Stimulated activated effector memory CD8-positive, alpha-beta T cell treated with anti-CD3 and anti-CD28 coated beads, Interleukin-12 subunit alpha, Interleukin-12 subunit beta, amount 100 ng/mL, for 72 hours (primary cell): Measurements from ENCODE around the gene PHF23.

ENCODE experiments used
- ATAC-seq: fragments of 150-1000 bp; cut with Tn5 transposase; 2 replicates; pipeline ENCODE4 v1.10.0; 2021
- DNase-seq, 2 donors: peaks; one replicate each; pipeline ENCODE4 v3.0.0; 2021 to 2022; ENCODE audit warnings: low spot score in 2 of 2
- H3K27ac Mint-ChIP-seq: one replicate; pipeline ENCODE4 v1.8.0; 2022; ENCODE audit warnings: mild to moderate bottlenecking, mixed read lengths
- H3K36me3 Mint-ChIP-seq: one replicate; pipeline ENCODE4 v1.8.0; 2022; ENCODE audit warnings: mild to moderate bottlenecking, mixed read lengths
- H3K4me1 Mint-ChIP-seq: one replicate; pipeline ENCODE4 v1.8.0; 2022; ENCODE audit warnings: mixed read lengths
- H3K4me3 Mint-ChIP-seq: one replicate; pipeline ENCODE4 v1.8.0; 2022; ENCODE audit warnings: mild to moderate bottlenecking, mixed read lengths
- H3K9me3 Mint-ChIP-seq: one replicate; pipeline ENCODE4 v1.8.0; 2022; ENCODE audit warnings: mixed read lengths

The PHF23 gene

GRCh38 chr17:7220593-7221277 lies 18.5 kb downstream of the PHF23 start:
- no peaks in the 10 kb centered on the region for H3K9me3 Mint-ChIP-seq
- H3K36me3 Mint-ChIP-seq = peaks cover 75% of the 10 kb centered on the region
- peak; percentile 63 for ATAC-seq
- peak overlapping the region; percentile 95 for H3K4me3 Mint-ChIP-seq
- H3K27ac Mint-ChIP-seq = peak overlapping the region; percentile 98
- DNase-seq = peak; percentile 31 to 77
- H3K4me1 Mint-ChIP-seq = peaks cover 57% of the 10 kb centered on the region

- Mint-ChIP-seq H3K4me1 (peaks cover 60% of the 10 kb centered on the region), H3K36me3 (peaks cover 71% of the 10 kb centered on the region), H3K4me3 (peak within 1 kb of the TSS; percentile 95), H3K27ac (peak within 1 kb of the TSS; percentile 98), H3K9me3 (no peaks in the 10 kb centered on the region)
- DNase-seq (peak; percentile 76 to 93), ATAC-seq (peak; percentile 87)
Observed at GRCh38 chr17:7219812-7220592, 19.3 kb downstream of the PHF23 start, which contains the start of the genes ACADVL and DLG4. TSS of gene ACADVL (plus strand) at chr17:7219938. CDS start at chr17:7219985, 47 bp downstream. TSS of gene DLG4 (minus strand) at chr17:7219836.

DNA sequence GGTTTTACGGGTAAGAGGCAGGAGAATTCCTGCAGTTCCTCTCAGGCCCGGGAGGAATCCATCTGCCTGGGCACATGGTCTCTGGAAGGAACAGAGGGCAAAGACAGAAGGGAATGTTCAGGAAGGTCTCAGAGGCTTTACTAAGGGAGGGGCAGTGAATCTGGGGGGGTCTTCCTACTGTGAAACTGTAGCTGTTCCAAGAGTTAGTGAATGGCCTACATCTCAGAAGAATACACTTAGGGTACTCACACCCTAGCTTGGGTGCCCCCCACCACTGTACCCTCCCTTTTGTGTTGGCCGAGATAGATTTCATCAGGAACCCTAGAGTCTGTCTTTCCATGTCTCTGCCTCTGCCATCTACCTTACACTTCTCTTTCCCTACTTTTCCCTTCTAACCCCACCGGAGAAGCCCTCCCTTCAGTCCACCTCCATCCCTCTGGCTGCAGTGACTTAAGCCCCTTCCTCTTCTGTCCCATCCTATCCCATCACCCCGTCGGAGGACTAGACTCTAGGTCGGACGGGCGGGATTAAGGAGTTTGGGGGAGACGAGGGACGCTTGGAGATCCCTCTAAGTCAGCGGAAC lies 19.9 kb downstream of the PHF23 start:
- Mint-ChIP-seq H3K4me1 (peaks cover 67% of the 10 kb centered on the region), H3K9me3 (no peaks in the 10 kb centered on the region), H3K4me3 (peak overlapping the region; percentile 95)

GRCh38 chr17:7218758-7219157 lies 20.5 kb downstream of the PHF23 start:
- Mint-ChIP-seq H3K4me1 (peaks cover 69% of the 10 kb centered on the region), H3K9me3 (no peaks in the 10 kb centered on the region), H3K36me3 (peaks cover 71% of the 10 kb centered on the region), H3K27ac (peak overlapping the region; percentile 98), H3K4me3 (peak overlapping the region; percentile 95)
- DNase-seq (no peak), ATAC-seq (no peak)

More for the DNA sequence above, 19.9 kb downstream of the PHF23 start:
- H3K27ac Mint-ChIP-seq = peak overlapping the region; percentile 98
- ATAC-seq (no peak), DNase-seq (no peak)
- H3K36me3 Mint-ChIP-seq = peaks cover 71% of the 10 kb centered on the region

GRCh38 chr17:7218166-7218565 lies 21.1 kb downstream of the PHF23 start:
- Mint-ChIP-seq H3K36me3 (peaks cover 65% of the 10 kb centered on the region), H3K27ac (peak overlapping the region; percentile 98), H3K9me3 (no peaks in the 10 kb centered on the region), H3K4me3 (peak overlapping the region; percentile 95), H3K4me1 (peaks cover 70% of the 10 kb centered on the region)
- DNase-seq = no peak
- ATAC-seq = no peak

GRCh38 chr17:7217113-7217987 lies 21.9 kb downstream of the PHF23 start:
- DNase-seq (no peak), ATAC-seq (no peak)
- H3K9me3 Mint-ChIP-seq = no peaks in the 10 kb centered on the region
- peaks cover 71% of the 10 kb centered on the region for H3K4me1 Mint-ChIP-seq
- peak overlapping the region; percentile 95 for H3K4me3 Mint-ChIP-seq
- peaks cover 57% of the 10 kb centered on the region for H3K36me3 Mint-ChIP-seq
- peak overlapping the region; percentile 98 for H3K27ac Mint-ChIP-seq

- H3K4me3 Mint-ChIP-seq = peak overlapping the region; percentile 22
- H3K4me1 Mint-ChIP-seq = peaks cover 66% of the 10 kb centered on the region
- no peak for DNase-seq
- peak overlapping the region; percentile 1 for H3K27ac Mint-ChIP-seq
- H3K36me3 Mint-ChIP-seq = peaks cover 48% of the 10 kb centered on the region
- no peaks in the 10 kb centered on the region for H3K9me3 Mint-ChIP-seq
- no peak for ATAC-seq
Observed at GRCh38 chr17:7216242-7217112, 22.8 kb downstream of the PHF23 start.

DNA sequence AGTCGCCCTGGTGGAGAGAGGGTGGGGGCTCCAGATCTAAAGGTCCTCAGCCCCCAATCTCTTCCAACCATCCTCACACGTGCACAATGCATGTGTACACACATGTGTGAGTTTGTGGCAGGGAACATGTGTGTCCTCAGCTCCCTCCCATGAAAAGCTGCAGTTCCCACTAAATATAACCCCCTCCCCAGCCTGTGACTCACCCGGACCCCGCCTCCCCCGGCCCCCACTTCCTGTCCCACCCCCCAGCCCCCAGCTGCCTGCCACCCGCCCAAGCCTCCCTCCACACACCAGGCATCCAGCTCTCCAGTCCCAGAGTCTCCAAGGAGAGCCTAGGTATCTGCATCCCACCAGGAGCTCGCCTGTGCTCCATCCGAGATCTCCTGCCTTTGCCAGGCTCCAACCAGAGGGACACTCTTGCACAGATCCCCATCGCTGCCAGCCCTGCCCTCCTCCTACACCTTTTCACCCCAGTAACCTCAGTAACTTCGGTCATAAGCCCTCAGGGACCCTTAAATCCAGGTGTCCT lies 23.5 kb downstream of the PHF23 start:
- no peak for ATAC-seq
- peak overlapping the region; percentile 1 for H3K27ac Mint-ChIP-seq
- DNase-seq = no peak
- peaks cover 41% of the 10 kb centered on the region for H3K36me3 Mint-ChIP-seq
- H3K4me3 Mint-ChIP-seq = peak overlapping the region; percentile 22
- H3K9me3 Mint-ChIP-seq = no peaks in the 10 kb centered on the region
- H3K4me1 Mint-ChIP-seq = peaks cover 58% of the 10 kb centered on the region

DNA sequence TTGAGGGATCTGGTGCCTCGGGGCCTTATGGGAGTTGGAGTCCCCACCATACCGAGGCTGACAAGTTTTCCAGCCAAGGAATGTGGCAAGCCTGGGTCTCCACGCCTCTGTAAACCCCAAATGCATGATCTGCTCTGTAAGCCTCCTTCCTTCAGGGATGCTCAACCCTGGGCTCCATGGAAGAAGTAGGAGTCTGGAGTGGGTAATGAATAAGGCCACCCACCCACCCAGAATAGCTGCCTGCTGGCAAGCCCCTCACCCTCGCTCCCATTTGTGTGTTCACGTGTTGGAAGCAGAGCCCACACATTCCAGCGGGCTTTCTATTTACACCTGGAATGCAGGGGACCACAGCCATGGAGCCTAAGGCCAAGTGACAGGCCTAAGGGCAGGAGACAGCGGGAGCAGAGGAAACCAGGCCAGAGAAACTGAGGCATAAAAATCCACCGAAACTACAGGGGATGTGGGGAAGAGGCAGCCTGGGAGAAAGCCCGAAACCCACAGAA lies 24.1 kb downstream of the PHF23 start:
- Mint-ChIP-seq H3K4me3 (peak overlapping the region; percentile 77), H3K36me3 (peaks cover 36% of the 10 kb centered on the region), H3K27ac (peak overlapping the region; percentile 90), H3K9me3 (no peaks in the 10 kb centered on the region), H3K4me1 (peaks cover 53% of the 10 kb centered on the region)
- ATAC-seq (no peak), DNase-seq (no peak)

- H3K4me1 Mint-ChIP-seq = peaks cover 49% of the 10 kb centered on the region
- peaks cover 29% of the 10 kb centered on the region for H3K36me3 Mint-ChIP-seq
- no peaks in the 10 kb centered on the region for H3K9me3 Mint-ChIP-seq
- H3K4me3 Mint-ChIP-seq = peak overlapping the region; percentile 77
- DNase-seq = peak; percentile 96 to 100
- peak; percentile 87 for ATAC-seq
- H3K27ac Mint-ChIP-seq = peak overlapping the region; percentile 90
Observed at GRCh38 chr17:7214300-7215135, 24.7 kb downstream of the PHF23 start.

DNA sequence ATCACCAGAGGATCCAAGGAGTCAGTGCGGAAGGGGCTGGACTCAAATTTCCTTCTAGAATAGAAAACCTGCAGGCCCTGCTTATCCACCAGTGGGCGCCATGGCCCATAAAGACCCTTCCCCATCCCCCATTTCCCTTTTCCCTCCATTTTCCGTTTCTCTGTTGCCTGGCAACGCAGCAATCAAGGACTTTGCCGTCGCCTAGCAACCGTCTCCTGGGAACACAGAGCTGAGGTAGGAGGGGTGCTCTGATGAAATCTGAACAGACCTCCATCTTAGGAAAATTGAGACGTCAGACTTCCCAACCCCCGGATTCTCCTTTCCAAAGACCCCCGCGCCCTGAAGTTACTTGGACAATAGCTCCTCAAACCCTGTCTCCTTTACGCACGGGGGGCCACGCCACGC lies 25.4 kb downstream of the PHF23 start:
- Mint-ChIP-seq H3K4me1 (peaks cover 43% of the 10 kb centered on the region), H3K36me3 (peaks cover 27% of the 10 kb centered on the region), H3K27ac (peak overlapping the region; percentile 90), H3K9me3 (no peaks in the 10 kb centered on the region), H3K4me3 (peak overlapping the region; percentile 77)
- ATAC-seq = peak; percentile 1
- DNase-seq = no peak

- peaks cover 33% of the 10 kb centered on the region for H3K4me1 Mint-ChIP-seq
- ATAC-seq = no peak
- no peak overlapping the region for H3K27ac Mint-ChIP-seq
- no peaks in the 10 kb centered on the region for H3K9me3 Mint-ChIP-seq
- no peak overlapping the region for H3K4me3 Mint-ChIP-seq
- DNase-seq = no peak
- peaks cover 25% of the 10 kb centered on the region for H3K36me3 Mint-ChIP-seq
Observed at GRCh38 chr17:7211491-7212273, 27.6 kb downstream of the PHF23 start.
